Activated effector memory CD4-positive, alpha-beta T cell treated with Interleukin-2 at 50 U/mL for 16 hours (primary cell): ENCODE data around the gene ANKS1B.
"Not testable (repeated sequence)": the region's sequence is repeated elsewhere in the genome, so short reads cannot be mapped to it uniquely, and the experiment has no call there.

Experiments used
- DNase-seq: peaks from one replicate; pipeline ENCODE4 v3.0.0-alpha.2; 2020

ANKS1B gene

GRCh38 chr12:99035803-99036202 lies 948.9 kb downstream of the ANKS1B start:
- no peak for DNase-seq

- DNase-seq: not testable (repeated sequence)
Observed at GRCh38 chr12:99034201-99034600, 950.5 kb downstream of the ANKS1B start.

- no peak for DNase-seq
Observed at GRCh38 chr12:99029511-99030271, 955.0 kb downstream of the ANKS1B start.

GRCh38 chr12:99027461-99027860 lies 957.3 kb downstream of the ANKS1B start:
- DNase-seq: no peak

GRCh38 chr12:99027055-99027393 lies 957.7 kb downstream of the ANKS1B start:
- DNase-seq: no peak

GRCh38 chr12:99026332-99027054 lies 958.2 kb downstream of the ANKS1B start:
- DNase-seq: no peak

GRCh38 chr12:99024870-99025269 lies 959.9 kb downstream of the ANKS1B start:
- DNase-seq: no peak

- DNase-seq: no peak
Observed at GRCh38 chr12:99024191-99024590, 960.5 kb downstream of the ANKS1B start.

- no peak for DNase-seq
Observed at GRCh38 chr12:99020871-99021270, 963.9 kb downstream of the ANKS1B start.

GRCh38 chr12:99019798-99020197 lies 964.9 kb downstream of the ANKS1B start:
- no peak for DNase-seq

GRCh38 chr12:99017971-99018370 lies 966.8 kb downstream of the ANKS1B start:
- DNase-seq: no peak

- DNase-seq: no peak
Observed at GRCh38 chr12:99009654-99010296, 975.0 kb downstream of the ANKS1B start.

- DNase-seq: no peak
Observed at GRCh38 chr12:99005601-99006000, 979.1 kb downstream of the ANKS1B start.

GRCh38 chr12:99004799-99005466 lies 979.8 kb downstream of the ANKS1B start:
- DNase-seq: no peak

- no peak for DNase-seq
Observed at GRCh38 chr12:99002731-99003130, 982.0 kb downstream of the ANKS1B start.

- DNase-seq: no peak
Observed at GRCh38 chr12:99002156-99002555, 982.6 kb downstream of the ANKS1B start.

- no peak for DNase-seq
Observed at GRCh38 chr12:98999559-98999958, 985.2 kb downstream of the ANKS1B start.

GRCh38 chr12:98998697-98999299 lies 985.9 kb downstream of the ANKS1B start:
- DNase-seq: no peak

- no peak for DNase-seq
Observed at GRCh38 chr12:98997899-98998298, 986.8 kb downstream of the ANKS1B start.

- no peak for DNase-seq
Observed at GRCh38 chr12:98990648-98991047, 994.1 kb downstream of the ANKS1B start.

- DNase-seq: no peak
Observed at GRCh38 chr12:98985156-98985555, 999.6 kb downstream of the ANKS1B start.

- DNase-seq: no peak
Observed at GRCh38 chr12:98983647-98984046, 1001.1 kb downstream of the ANKS1B start.

GRCh38 chr12:98980508-98980907 lies 1004.2 kb downstream of the ANKS1B start:
- no peak for DNase-seq
